Gastroesophageal sphincter (tissue), 4 donors: ENCODE data around the gene CES4A. TPM values are rescaled to one million over a fixed set of nuclear protein-coding genes. Genes with fewer than 3 reads are reported as not detected.
A peak's percentile ranks its signal among the peaks of the same experiment; 100 is the strongest.

ENCODE experiments used
- ATAC-seq: fragments of 150-250 bp; one replicate; pipeline ENCODE4 v1.9.1; 2016; ENCODE audit warnings: mild to moderate bottlenecking, moderate library complexity
- H3K27ac ChIP-seq, 4 donors: fragments of 200-600 bp; sonication (generic) in 3 of 4; 1 replicate in 3 of 4; 2 replicates in 1 of 4; pipeline ENCODE4 v1.5.1; 2016 to 2019
- H3K27me3 ChIP-seq: fragments of 200-600 bp; sonication (generic); one replicate; pipeline ENCODE4 v1.5.1; 2019
- H3K36me3 ChIP-seq, 2 donors: fragments of 200-600 bp; sonication (generic); one replicate each; pipeline ENCODE4 v1.5.1; 2019; ENCODE audit warnings: control low read depth in 1 of 2
- H3K4me1 ChIP-seq, 3 donors: fragments of 200-600 bp; sonication (generic); 1 replicate in 2 of 3; 2 replicates in 1 of 3; pipeline ENCODE4 v1.5.1; 2016 to 2019; ENCODE audit warnings: control low read depth in 2 of 3
- H3K4me3 ChIP-seq, 2 donors: fragments of 200-600 bp; sonication (generic); one replicate each; pipeline ENCODE4 v1.5.1; 2019; ENCODE audit warnings: mild to moderate bottlenecking in 1 of 2, moderate library complexity in 1 of 2
- H3K9me3 ChIP-seq, 3 donors: fragments of 200-600 bp; sonication (generic); one replicate each; pipeline ENCODE4 v1.5.1; 2017 to 2019; ENCODE audit warnings: control low read depth in 2 of 3
- CTCF ChIP-seq, 4 experiments: fragments of 200-600 bp in 2 of 4; fragments of 450-650 bp in 2 of 4; sonication (generic) in 1 of 4; IDR thresholded peaks; one replicate each; pipeline ENCODE4 v1.5.1; 2017 to 2019; ENCODE audit warnings: antibody characterized with exemption in 4 of 4, mild to moderate bottlenecking in 2 of 4, moderate library complexity in 2 of 4
- EP300 ChIP-seq: sonication (generic); formaldehyde crosslinking; IDR thresholded peaks from one replicate; pipeline ENCODE4 v1.6.1; 2017; ENCODE audit warnings: antibody characterized with exemption, mild to moderate bottlenecking
- POLR2A ChIP-seq, 2 donors: fragments of 450-650 bp; IDR thresholded peaks; one replicate each; pipeline ENCODE4 v1.6.1; 2017; ENCODE audit warnings: antibody characterized with exemption in 2 of 2, mild to moderate bottlenecking in 2 of 2, moderate library complexity in 1 of 2
- POLR2AphosphoS5 ChIP-seq: sonication (generic); formaldehyde crosslinking; IDR thresholded peaks from one replicate; pipeline ENCODE4 v1.6.1; 2017; ENCODE audit warnings: antibody characterized with exemption
- WGBS, 2 donors: methylation state at CpG; one replicate each; pipeline ENCODE4 v1.1.5; 2018; ENCODE audit warnings: low coverage in 1 of 2; 5-methylcytosine and 5-hydroxymethylcytosine counted together
- total RNA-seq, 4 donors: library from RNA; depleted of rRNA; stranded (reverse); fragments of >200 nt; gene quantifications; one replicate each; pipeline ENCODE4 v1.1.0, GENCODE V29; 2016

CES4A gene
- total RNA-seq, 4 donors from 2014 or later = 1.2 to 6.1 (median 2.6) TPM

GRCh38 chr16:66960270-66960669 lies 28.1 kb upstream of the CES4A start:
- Histone ChIP-seq H3K27ac (no peak overlapping the region), H3K27me3 (peaks cover 19% of the 10 kb centered on the region), H3K36me3 (no peaks in the 10 kb centered on the region), H3K4me1 (no peaks in the 10 kb centered on the region), H3K4me3 (no peak overlapping the region), H3K9me3 (no peaks in the 10 kb centered on the region)
- no peak for ATAC-seq
- 80 to 100% methylated on average over 1 of the region's 1 CpG for WGBS, 2 donors
- TF ChIP-seq POLR2AphosphoS5 = no peak
- TF ChIP-seq POLR2A (IDR thresholded peaks at IDR 0.05) = no peak
- no peak for TF ChIP-seq EP300
- no peak for TF ChIP-seq CTCF (IDR thresholded peaks at IDR 0.05)

GRCh38 chr16:66961065-66961744 lies 27.2 kb upstream of the CES4A start, which contains the start of gene CES3:
TSS of gene CES3 (plus strand) at chr16:66961266. CDS start at chr16:66961308, 42 bp downstream.
- Histone ChIP-seq H3K4me1 (no peaks in the 10 kb centered on the region), H3K27me3 (peaks cover 19% of the 10 kb centered on the region), H3K36me3 (no peaks in the 10 kb centered on the region), H3K27ac (no peak within 1 kb of the TSS), H3K9me3 (no peaks in the 10 kb centered on the region), H3K4me3 (no peak within 1 kb of the TSS)
- WGBS, 2 donors = 68 to 94% methylated on average over 3 to 7 of the region's 16 CpGs
- ATAC-seq = peak; percentile 65
- no peak for TF ChIP-seq POLR2A (IDR thresholded peaks at IDR 0.05)
- TF ChIP-seq POLR2AphosphoS5 = no peak
- peak in 3 of 4 experiments; percentile 18 to 57 (median 48) for TF ChIP-seq CTCF (IDR thresholded peaks at IDR 0.05)
- no peak for TF ChIP-seq EP300

- Histone ChIP-seq H3K27me3 (peaks cover 19% of the 10 kb centered on the region), H3K36me3 (no peaks in the 10 kb centered on the region), H3K4me3 (no peak overlapping the region), H3K27ac (no peak overlapping the region), H3K9me3 (no peaks in the 10 kb centered on the region), H3K4me1 (no peaks in the 10 kb centered on the region)
- no peak for ATAC-seq
- WGBS, 2 donors = 67 to 86% methylated on average over 3 of the region's 5 CpGs
- TF ChIP-seq POLR2A (IDR thresholded peaks at IDR 0.05) = no peak
- TF ChIP-seq POLR2AphosphoS5 = no peak
- no peak for TF ChIP-seq CTCF (IDR thresholded peaks at IDR 0.05)
- no peak for TF ChIP-seq EP300
Measured at GRCh38 chr16:66961914-66962313, 26.5 kb upstream of the CES4A start.

GRCh38 chr16:66964049-66964448 lies 24.3 kb upstream of the CES4A start:
- WGBS, 2 donors = 31% methylated on average over 3 of the region's 6 CpGs; no CpG with 5 or more reads in 1 of the 2 donors
- Histone ChIP-seq H3K4me3 (no peak overlapping the region), H3K36me3 (no peaks in the 10 kb centered on the region), H3K9me3 (no peaks in the 10 kb centered on the region), H3K27ac (no peak overlapping the region), H3K27me3 (peaks cover 19% of the 10 kb centered on the region), H3K4me1 (no peaks in the 10 kb centered on the region)
- TF ChIP-seq CTCF (IDR thresholded peaks at IDR 0.05) = no peak
- no peak for ATAC-seq

GRCh38 chr16:66968847-66969246 lies 19.5 kb upstream of the CES4A start:
- no peak overlapping the region for H3K27ac ChIP-seq
- no peaks in the 10 kb centered on the region for H3K9me3 ChIP-seq
- peaks cover 19% of the 10 kb centered on the region for H3K27me3 ChIP-seq
- no peaks in the 10 kb centered on the region for H3K4me1 ChIP-seq
- ATAC-seq = no peak
- TF ChIP-seq POLR2AphosphoS5 (no peak), EP300 (no peak), CTCF (IDR thresholded peaks at IDR 0.05) (no peak), POLR2A (IDR thresholded peaks at IDR 0.05) (no peak)
- 88% methylated on average over 4 of the region's 5 CpGs; no CpG with 5 or more reads in 1 of the 2 donors for WGBS, 2 donors
- H3K4me3 ChIP-seq = no peak overlapping the region
- H3K36me3 ChIP-seq = no peaks in the 10 kb centered on the region
